HG02970 (cell line): Measurements from ENCODE around the gene HEPN1.

ENCODE experiments used
- ATAC-seq: cut with Tn5 transposase; IDR thresholded peaks from one replicate; pipeline ENCODE4 v1.9.1; 2021; ENCODE audit warnings: mild to moderate bottlenecking, moderate library complexity, moderate number of reproducible peaks; ENCODE audit not compliant: unreplicated experiment, low FRiP score

The HEPN1 gene

GRCh38 chr11:124898263-124898680 lies 20.8 kb upstream of the HEPN1 start:
- no peak for ATAC-seq

- ATAC-seq: no peak
Observed at GRCh38 chr11:124898711-124899110, 20.3 kb upstream of the HEPN1 start.

GRCh38 chr11:124899383-124900145 lies 19.5 kb upstream of the HEPN1 start:
- no peak for ATAC-seq

GRCh38 chr11:124900464-124900863 lies 18.6 kb upstream of the HEPN1 start:
- no peak for ATAC-seq

- ATAC-seq: no peak
Observed at GRCh38 chr11:124902616-124903015, 16.4 kb upstream of the HEPN1 start.

GRCh38 chr11:124915541-124916369 lies 3.3 kb upstream of the HEPN1 start:
- ATAC-seq: no peak

GRCh38 chr11:124916370-124916710 lies 2.7 kb upstream of the HEPN1 start:
- no peak for ATAC-seq

GRCh38 chr11:124917115-124917637 lies 1.9 kb upstream of the HEPN1 start:
- ATAC-seq: no peak

- no peak for ATAC-seq
Observed at GRCh38 chr11:124919898-124920297, 848 bp downstream of the HEPN1 start.

GRCh38 chr11:124920356-124920755 lies 1.3 kb downstream of the HEPN1 start:
- no peak for ATAC-seq

GRCh38 chr11:124920870-124921609 lies 2.0 kb downstream of the HEPN1 start:
- no peak for ATAC-seq

GRCh38 chr11:124922831-124923230 lies 3.8 kb downstream of the HEPN1 start:
- ATAC-seq: no peak

- ATAC-seq: no peak
Observed at GRCh38 chr11:124923296-124923695, 4.2 kb downstream of the HEPN1 start.

- ATAC-seq: no peak
Observed at GRCh38 chr11:124928942-124929665, 10.1 kb downstream of the HEPN1 start.

GRCh38 chr11:124930799-124931198 lies 11.7 kb downstream of the HEPN1 start:
- ATAC-seq: no peak

GRCh38 chr11:124934862-124935547 lies 16.0 kb downstream of the HEPN1 start:
- no peak for ATAC-seq

- no peak for ATAC-seq
Observed at GRCh38 chr11:124935548-124936514, 16.8 kb downstream of the HEPN1 start, which contains the start of gene HEPACAM. TSS of gene HEPACAM (minus strand) at chr11:124936047. CDS start at chr11:124936006, 41 bp downstream.

GRCh38 chr11:124937336-124937935 lies 18.4 kb downstream of the HEPN1 start:
- ATAC-seq: no peak
